Ovary (tissue), 9 donors: ENCODE measurements around the gene DNAH11. TPM values are rescaled to one million over a fixed set of nuclear protein-coding genes. Genes with fewer than 3 reads are reported as not detected.

Experiments
- DNase-seq, 5 donors: peaks; one replicate each; pipeline ENCODE4 v3.0.0-alpha.2; 2019 to 2020
- H3K27ac ChIP-seq, 2 donors: fragments of 200-600 bp; one replicate each; pipeline versions ENCODE4 v1.5.1 to v1.8.0; 2019 to 2022
- H3K27me3 ChIP-seq: fragments of 200-600 bp; one replicate; pipeline ENCODE4 v1.8.0; 2022
- H3K36me3 ChIP-seq: fragments of 200-600 bp; sonication (generic); one replicate; pipeline ENCODE4 v1.5.1; 2019
- H3K4me1 ChIP-seq: one replicate; pipeline ENCODE4 v1.8.1; 2013; ENCODE audit warnings: mild to moderate bottlenecking, moderate library complexity; ENCODE audit not compliant: insufficient read depth
- H3K4me3 ChIP-seq: fragments of 200-600 bp; sonication (generic); one replicate; pipeline ENCODE4 v1.5.1; 2017
- H3K9me3 ChIP-seq, 2 donors: fragments of 200-600 bp in 1 of 2; sonication (generic) in 1 of 2; one replicate each; pipeline versions ENCODE4 v1.5.1 to v1.8.1; 2013 to 2019; ENCODE audit warnings: mild to moderate bottlenecking in 1 of 2, moderate library complexity in 1 of 2
- EP300 ChIP-seq: sonication (generic); formaldehyde crosslinking; IDR thresholded peaks from one replicate; pipeline ENCODE4 v1.6.1; 2017; ENCODE audit warnings: antibody characterized with exemption
- POLR2A ChIP-seq: fragments of 450-650 bp; IDR thresholded peaks from one replicate; pipeline ENCODE4 v1.6.1; 2017; ENCODE audit warnings: antibody characterized with exemption, mild to moderate bottlenecking, moderate library complexity
- WGBS, 3 donors: extraction: QIAGEN DNeasy Blood & Tissue Kit in 1 of 3; methylation state at CpG; one replicate each; pipeline versions ENCODE4 v1.1.5 to v1.1.7; 2013 to 2017; 5-methylcytosine and 5-hydroxymethylcytosine counted together
- intact Hi-C, 4 donors: fragments of 100-400 bp; cut with DNase I; formaldehyde crosslinking; loops; one replicate each; pipeline versions ENCODE4 v1.11.0 to v1.15.1; 2022 to 2023
- polyA plus RNA-seq, 2 donors: library from polyadenylated mRNA; stranded (reverse); fragments of 200-250 nt in 1 of 2; fragments of 350-450 nt in 1 of 2; fragmentation: Illumina TruSeq in 1 of 2; extraction: RNeasy Lipid Tissue Mini Kit (QIAGEN cat#74804) in 1 of 2; gene quantifications; one replicate each; pipeline ENCODE4 v1.2.3, GENCODE V29; 2013 to 2014
- total RNA-seq, 7 donors: library from RNA; depleted of rRNA in 2 of 7; stranded (reverse); fragments of >200 nt in 2 of 7; fragmentation: NEBNext Ultra II Directional in 3 of 7; extraction: Animal tissue kit (Norgen Biotek cat#: 25700) in 3 of 7; gene quantifications; one replicate each; pipeline versions ENCODE4 v1.1.0 to v1.2.4, GENCODE V29; 2016 to 2023
- TF ChIP-seq, protein P1 (sequence below), 3 donors: fragments of 450-650 bp in 2 of 3; fragments of 200-600 bp in 1 of 3; IDR thresholded peaks; one replicate each; pipeline versions ENCODE4 v1.5.1 to v1.8.0; 2016 to 2022; ENCODE audit warnings: antibody characterized with exemption in 3 of 3, mild to moderate bottlenecking in 1 of 3
- donor health status: DM: no; HTN: no; CAD: no; lungs with moderate emphysema.
- donor health status: DM: no; HTN: no; CAD: no.
- donor health status: Bipolar disorder and iron deficiency.
- donor health status: DM: yes; HTN: yes; CAD: no.
- donor health status: DM: no; HTN: no; CAD: no.
- donor health status: DM: yes; HTN: yes; CAD: no.

DNAH11 gene
- total and polyA plus RNA-seq, 9 donors: 0.05 to 44.3 (median 2.6) TPM

DNA sequence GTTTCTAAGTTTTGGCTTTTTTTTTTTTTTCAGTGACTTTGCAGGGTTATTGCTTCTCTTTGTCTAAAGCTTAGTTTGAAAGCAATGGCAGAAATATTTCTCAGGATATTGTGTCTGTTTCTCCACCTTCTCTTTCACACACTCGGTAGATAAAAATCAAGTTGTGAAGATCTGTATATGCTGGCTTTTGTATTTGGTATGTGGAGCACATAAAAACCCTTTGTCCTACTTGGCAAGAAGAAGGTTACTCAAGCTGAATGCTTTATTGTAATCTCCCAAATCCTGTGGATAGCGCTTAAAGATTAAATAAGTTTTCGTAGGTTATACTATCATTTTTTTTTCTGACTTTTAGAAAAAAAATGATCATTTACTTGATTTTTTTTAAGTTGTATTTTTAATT lies 230.5 kb downstream of the DNAH11 start:
- H3K27ac ChIP-seq: no peak overlapping the region
- no peaks in the 10 kb centered on the region for H3K36me3 ChIP-seq
- H3K4me1 ChIP-seq: no peaks in the 10 kb centered on the region
- TF ChIP-seq, protein P1, sequence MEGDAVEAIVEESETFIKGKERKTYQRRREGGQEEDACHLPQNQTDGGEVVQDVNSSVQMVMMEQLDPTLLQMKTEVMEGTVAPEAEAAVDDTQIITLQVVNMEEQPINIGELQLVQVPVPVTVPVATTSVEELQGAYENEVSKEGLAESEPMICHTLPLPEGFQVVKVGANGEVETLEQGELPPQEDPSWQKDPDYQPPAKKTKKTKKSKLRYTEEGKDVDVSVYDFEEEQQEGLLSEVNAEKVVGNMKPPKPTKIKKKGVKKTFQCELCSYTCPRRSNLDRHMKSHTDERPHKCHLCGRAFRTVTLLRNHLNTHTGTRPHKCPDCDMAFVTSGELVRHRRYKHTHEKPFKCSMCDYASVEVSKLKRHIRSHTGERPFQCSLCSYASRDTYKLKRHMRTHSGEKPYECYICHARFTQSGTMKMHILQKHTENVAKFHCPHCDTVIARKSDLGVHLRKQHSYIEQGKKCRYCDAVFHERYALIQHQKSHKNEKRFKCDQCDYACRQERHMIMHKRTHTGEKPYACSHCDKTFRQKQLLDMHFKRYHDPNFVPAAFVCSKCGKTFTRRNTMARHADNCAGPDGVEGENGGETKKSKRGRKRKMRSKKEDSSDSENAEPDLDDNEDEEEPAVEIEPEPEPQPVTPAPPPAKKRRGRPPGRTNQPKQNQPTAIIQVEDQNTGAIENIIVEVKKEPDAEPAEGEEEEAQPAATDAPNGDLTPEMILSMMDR (IDR thresholded peaks at IDR 0.05): no peak
- TF ChIP-seq EP300 (no peak), POLR2A (no peak)
- H3K4me3 ChIP-seq: no peak overlapping the region
- H3K27me3 ChIP-seq: no peaks in the 10 kb centered on the region
- no peaks in the 10 kb centered on the region for H3K9me3 ChIP-seq
- WGBS, 3 donors: 72 to 81% (median 76%) methylated on average over 3 of the region's 3 CpGs
- DNase-seq: no peak
- intact Hi-C loops: no loop called here

DNA sequence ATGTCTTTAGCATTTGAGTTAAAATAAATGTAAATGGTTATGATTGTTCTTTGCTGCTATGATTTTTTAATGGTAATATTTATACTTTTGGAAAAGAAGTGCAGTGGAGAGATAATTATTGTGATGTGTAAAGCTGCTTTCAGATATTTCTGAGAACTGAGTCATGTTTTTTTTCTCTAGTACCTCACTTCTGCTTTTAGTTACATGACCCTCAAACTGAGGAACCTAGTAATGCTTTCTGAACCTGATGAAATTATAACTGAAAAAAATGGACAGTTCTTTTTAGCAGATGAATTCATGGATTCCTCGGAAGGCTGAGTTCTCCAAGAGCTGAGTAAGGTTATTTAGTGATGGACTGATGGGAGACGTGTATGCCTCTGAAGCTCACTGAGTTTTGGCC lies 235.1 kb downstream of the DNAH11 start:
- intact Hi-C loops: no loop called here
- no peak overlapping the region for H3K4me3 ChIP-seq
- 76 to 88% (median 84%) methylated on average over 2 of the region's 2 CpGs for WGBS, 3 donors

DNA sequence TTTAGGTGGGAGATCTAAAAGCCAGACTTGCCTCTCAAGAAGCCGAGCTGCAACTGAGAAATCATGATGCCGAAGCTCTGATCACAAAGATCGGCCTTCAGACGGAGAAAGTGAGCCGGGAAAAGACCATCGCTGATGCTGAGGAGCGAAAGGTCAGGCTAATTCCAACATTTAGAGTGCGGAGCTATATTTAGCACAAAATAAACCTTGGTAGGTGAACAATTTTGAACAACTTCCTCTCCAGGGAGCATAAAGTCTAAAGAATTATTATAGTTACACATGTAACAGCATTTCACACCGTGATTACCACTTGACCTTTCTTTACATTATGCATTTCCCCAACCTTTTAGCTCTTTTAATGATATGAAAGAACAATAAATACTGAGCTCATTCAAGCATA lies 236.1 kb downstream of the DNAH11 start:
- Histone ChIP-seq H3K36me3 (no peaks in the 10 kb centered on the region), H3K4me3 (no peak overlapping the region), H3K9me3 (no peaks in the 10 kb centered on the region), H3K27me3 (no peaks in the 10 kb centered on the region), H3K4me1 (no peaks in the 10 kb centered on the region), H3K27ac (no peak overlapping the region)
- WGBS, 3 donors: 76 to 90% (median 81%) methylated on average over 9 of the region's 9 CpGs
- intact Hi-C loops: no loop called here
- DNase-seq: no peak
- TF ChIP-seq POLR2A (no peak), EP300 (no peak)
- TF ChIP-seq, protein P1 (IDR thresholded peaks at IDR 0.05): no peak

More for the DNA sequence above, 235.1 kb downstream of the DNAH11 start:
- no peaks in the 10 kb centered on the region for H3K9me3 ChIP-seq
- no peak overlapping the region for H3K27ac ChIP-seq
- no peaks in the 10 kb centered on the region for H3K4me1 ChIP-seq
- no peaks in the 10 kb centered on the region for H3K36me3 ChIP-seq
- H3K27me3 ChIP-seq: no peaks in the 10 kb centered on the region
- TF ChIP-seq POLR2A: no peak
- TF ChIP-seq, protein P1 (IDR thresholded peaks at IDR 0.05): no peak
- no peak for DNase-seq

DNA sequence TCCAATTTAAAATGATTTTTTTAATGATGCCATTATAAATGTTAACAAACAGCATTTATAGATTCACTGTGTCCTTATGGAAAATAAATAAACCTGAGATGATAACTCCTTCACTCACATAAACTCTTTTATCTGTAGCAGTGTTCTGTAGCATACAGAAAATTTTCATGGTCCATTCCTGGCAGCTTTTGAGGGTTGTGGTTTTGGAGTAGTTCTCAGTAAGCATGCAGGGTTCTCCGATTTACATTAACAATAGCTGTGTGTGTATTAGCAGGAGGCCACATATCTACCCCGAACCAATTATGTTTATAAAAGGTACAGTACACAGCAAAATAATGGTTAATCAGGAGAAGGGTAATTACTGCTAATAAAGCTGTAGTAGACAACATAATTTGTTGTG lies 240.2 kb downstream of the DNAH11 start:
- Histone ChIP-seq H3K27me3 (no peaks in the 10 kb centered on the region), H3K27ac (no peak overlapping the region), H3K9me3 (no peaks in the 10 kb centered on the region), H3K36me3 (no peaks in the 10 kb centered on the region), H3K4me1 (no peaks in the 10 kb centered on the region), H3K4me3 (no peak overlapping the region)
- intact Hi-C loops: no loop called here
- TF ChIP-seq POLR2A (no peak), EP300 (no peak)
- TF ChIP-seq, protein P1 (IDR thresholded peaks at IDR 0.05): no peak
- DNase-seq: no peak
- 29 to 46% (median 33%) methylated on average over 2 of the region's 2 CpGs for WGBS, 3 donors

DNA sequence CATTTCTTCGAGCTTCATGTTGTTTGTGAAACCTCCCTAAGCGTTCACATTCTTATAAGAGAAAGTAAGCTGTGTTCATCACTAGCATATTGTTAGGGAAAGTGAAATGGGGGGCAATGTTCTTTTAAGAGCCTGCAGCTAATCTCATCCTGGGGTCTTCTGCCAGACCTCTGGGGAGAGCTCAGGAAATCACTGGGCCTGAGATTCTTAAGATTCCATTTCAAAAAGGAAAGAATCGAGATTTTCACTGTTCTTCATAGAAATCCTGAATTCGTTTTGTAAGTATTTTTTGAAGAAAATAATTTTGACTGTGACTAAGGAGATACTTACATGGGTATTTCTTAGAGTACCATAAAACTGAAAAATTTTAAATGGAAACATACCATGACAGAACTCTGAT lies 242.2 kb downstream of the DNAH11 start:
- TF ChIP-seq, protein P1 (IDR thresholded peaks at IDR 0.05): no peak
- no peak for TF ChIP-seq POLR2A
- TF ChIP-seq EP300: no peak
- Histone ChIP-seq H3K4me3 (no peak overlapping the region), H3K27ac (no peak overlapping the region), H3K9me3 (no peaks in the 10 kb centered on the region), H3K4me1 (no peaks in the 10 kb centered on the region), H3K36me3 (no peaks in the 10 kb centered on the region), H3K27me3 (no peaks in the 10 kb centered on the region)
- 78 to 83% (median 79%) methylated on average over 4 of the region's 4 CpGs for WGBS, 3 donors
- intact Hi-C loops: no loop called here
- DNase-seq: no peak
